GM18498 (cell line): ENCODE measurements around the gene TATDN2.
"Not testable (repeated sequence)": the region's sequence is repeated elsewhere in the genome, so short reads cannot be mapped to it uniquely, and the experiment has no call there.

Experiments used
- ATAC-seq: cut with Tn5 transposase; IDR thresholded peaks from one replicate; pipeline ENCODE4 v1.9.1; 2021; ENCODE audit warnings: mild to moderate bottlenecking, moderate library complexity; ENCODE audit not compliant: unreplicated experiment

Gene TATDN2

DNA sequence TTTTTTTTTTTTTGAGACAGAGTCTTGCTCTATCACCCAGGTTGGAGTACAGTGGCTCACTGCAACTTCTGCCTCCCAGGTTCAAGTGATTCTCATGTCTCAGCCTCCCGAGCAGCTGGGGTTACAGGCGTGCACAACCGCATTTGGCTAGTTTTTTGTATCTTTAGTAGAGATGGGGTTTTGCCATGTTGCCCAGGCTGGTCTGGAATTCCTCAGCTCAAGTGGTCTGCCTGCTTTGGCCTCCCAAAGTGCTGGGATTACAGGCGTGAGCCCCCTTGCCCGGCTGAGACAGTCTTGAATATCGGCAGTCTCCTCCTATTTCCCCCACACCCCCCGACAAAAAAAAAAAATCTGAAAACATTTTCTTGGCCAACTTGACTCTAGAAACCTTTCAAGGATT, 18.7 kb downstream of the TATDN2 start:
- ATAC-seq, result not testable (repeated sequence)

DNA sequence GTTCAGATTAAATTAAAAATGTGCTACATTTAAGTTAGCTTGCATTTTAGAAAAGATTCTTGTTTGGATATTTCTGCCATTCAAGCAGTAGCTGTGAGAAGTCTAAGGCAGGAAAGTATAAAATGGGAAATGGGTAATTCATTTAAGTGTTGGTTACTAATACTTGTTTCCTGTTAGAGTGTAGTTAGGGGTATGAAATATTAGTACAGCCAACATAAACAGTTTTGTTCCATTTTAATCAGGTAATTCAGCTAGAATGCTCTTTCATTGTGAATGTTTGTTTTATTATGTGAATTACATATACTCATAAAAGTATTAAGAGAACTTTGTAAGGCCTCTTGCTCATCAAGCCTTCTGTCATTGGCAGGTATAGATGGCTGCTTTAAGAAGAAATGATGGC, 19.9 kb downstream of the TATDN2 start:
- no peak for ATAC-seq

DNA sequence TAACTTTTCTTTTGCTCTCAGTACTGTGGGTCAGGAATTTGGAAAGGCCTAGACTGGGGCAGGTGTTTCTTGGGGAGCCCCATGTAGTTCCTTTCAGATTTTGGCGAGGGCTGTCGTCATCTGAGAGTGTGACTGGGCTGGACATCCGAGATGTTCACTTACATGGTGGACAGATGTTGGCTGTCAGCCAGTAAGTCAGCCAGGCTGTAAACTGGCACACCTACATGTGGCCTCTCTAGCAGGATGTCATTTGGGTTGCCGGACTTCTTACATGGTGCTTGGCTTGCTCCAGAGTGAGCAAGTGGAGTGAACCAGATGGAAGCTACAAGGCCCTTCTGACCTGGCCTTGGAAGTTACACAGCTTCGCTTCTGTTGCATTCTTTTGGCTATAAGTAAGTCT, 20.7 kb downstream of the TATDN2 start:
- no peak for ATAC-seq

- ATAC-seq, result no peak
Measured at GRCh38 chr3:10269443-10269842, 21.2 kb downstream of the TATDN2 start.

DNA sequence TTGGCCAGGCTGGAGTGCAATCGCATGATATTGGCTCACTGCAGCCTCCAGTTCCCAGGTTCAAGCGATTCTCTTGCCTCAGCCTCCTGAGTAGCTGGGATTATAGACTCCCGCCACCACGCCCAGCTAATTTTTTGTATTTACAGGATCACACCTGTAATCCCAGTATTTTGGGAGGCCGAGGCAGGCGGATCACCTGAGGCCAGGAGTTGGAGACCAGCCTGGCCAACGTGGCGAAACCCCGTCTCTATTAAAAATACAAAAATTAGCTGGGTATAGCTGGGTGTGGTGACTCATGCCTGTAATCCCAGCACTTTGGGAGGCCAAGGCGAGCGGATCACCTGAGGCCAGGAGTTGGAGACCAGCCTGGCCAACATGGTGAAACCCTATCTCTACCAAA, 24.2 kb downstream of the TATDN2 start:
- ATAC-seq, result not testable (repeated sequence)

GRCh38 chr3:10272977-10273376, 24.7 kb downstream of the TATDN2 start:
- ATAC-seq, result no peak

DNA sequence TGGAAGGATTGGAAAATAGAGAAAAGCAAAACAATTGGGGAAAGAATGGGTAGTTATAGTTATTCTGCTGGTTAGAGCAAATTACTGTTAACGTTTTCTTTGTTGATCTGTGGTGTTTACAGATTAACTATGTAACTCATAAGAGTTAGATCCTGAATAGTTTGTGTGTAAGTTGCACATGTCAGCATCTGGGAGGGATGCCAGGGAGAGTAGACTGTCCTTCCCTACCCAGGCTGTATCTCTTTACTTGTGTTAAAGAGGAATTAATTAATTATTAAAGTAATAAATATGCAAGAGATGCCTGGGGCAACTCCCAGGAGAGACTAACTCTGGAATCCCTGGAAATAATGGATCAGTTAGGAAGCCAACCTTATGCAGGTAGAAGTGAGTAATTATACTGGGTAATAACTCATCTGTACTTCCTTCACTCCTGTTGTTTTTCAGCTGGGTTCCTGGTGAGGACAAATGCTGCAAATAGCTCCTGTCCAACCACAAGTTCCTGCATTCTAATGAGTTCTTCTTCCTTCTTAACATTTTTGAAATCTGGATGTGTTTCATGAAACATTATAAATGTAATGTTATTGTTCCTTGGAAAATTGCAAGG, 25.5 kb downstream of the TATDN2 start:
- no peak for ATAC-seq

- no peak for ATAC-seq
Measured at GRCh38 chr3:10274601-10275000, 26.3 kb downstream of the TATDN2 start.

- no peak for ATAC-seq
Measured at GRCh38 chr3:10277115-10277625, 28.9 kb downstream of the TATDN2 start.

GRCh38 chr3:10278501-10278900, 30.2 kb downstream of the TATDN2 start:
- no peak for ATAC-seq

GRCh38 chr3:10279384-10280176, 31.3 kb downstream of the TATDN2 start:
- no peak for ATAC-seq

DNA sequence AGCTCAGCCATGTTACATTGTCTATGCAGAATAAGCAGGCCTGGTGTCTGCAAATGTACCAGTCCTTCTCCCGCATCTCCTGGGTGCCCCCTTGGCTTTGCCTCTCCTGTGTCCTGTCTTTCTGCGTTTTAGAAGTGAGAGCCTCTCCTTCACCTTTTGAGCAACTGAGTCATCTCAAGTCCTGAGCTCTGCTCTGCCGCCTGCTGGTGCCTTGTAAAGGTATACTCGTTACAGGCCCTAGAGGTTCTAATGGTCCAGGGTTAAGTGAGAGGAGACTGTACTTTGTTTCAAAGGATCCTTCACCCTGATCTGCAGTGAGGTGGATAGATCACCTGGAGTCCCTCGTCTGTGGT, 31.9 kb downstream of the TATDN2 start:
- ATAC-seq, result no peak

GRCh38 chr3:10280571-10280970, 32.3 kb downstream of the TATDN2 start:
- ATAC-seq, result no peak

DNA sequence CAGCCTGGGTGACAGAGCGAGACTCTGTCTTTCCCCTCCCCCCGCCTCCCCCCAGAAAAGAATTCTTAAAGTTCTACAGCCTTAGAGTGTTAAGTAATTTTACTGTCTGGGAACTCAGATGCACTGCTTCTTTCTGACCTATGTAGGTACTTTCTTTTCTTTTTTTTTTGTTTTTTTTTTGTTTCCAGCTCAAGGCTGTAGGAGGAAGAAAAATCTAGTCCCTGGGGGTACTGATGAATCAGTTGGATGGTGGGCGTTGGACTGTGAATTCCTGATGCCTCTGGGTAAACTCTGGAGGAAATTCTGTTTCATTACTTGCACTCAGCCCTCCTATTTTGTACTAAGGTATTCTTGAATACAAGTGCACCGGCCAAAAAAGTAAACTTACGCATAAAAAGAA, 33.7 kb downstream of the TATDN2 start:
- ATAC-seq, result no peak

- ATAC-seq, result no peak
Measured at GRCh38 chr3:10283638-10284037, 35.4 kb downstream of the TATDN2 start.

GRCh38 chr3:10284496-10284895, 36.2 kb downstream of the TATDN2 start:
- ATAC-seq, result no peak

- ATAC-seq, result no peak
Measured at GRCh38 chr3:10285272-10286132, 37.2 kb downstream of the TATDN2 start.

DNA sequence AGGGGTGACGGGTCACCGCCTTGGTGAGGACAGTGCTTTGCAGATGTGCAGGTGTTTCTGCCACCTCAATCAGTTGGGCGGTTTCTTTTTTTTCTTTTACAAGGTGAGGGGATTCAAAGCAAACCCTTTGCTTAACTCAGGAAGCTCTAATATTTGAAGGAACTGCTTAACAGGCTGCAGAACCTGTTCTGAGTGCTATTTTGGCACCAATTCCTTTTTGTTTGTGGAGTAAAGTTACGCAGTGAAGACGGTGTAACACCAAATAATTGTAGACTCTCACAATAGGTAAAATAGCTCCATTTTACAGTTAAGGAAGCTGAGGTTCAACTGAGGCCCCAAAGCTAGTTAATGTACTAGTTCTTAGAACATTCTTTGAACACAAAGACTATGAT, 37.9 kb downstream of the TATDN2 start:
- no peak for ATAC-seq

DNA sequence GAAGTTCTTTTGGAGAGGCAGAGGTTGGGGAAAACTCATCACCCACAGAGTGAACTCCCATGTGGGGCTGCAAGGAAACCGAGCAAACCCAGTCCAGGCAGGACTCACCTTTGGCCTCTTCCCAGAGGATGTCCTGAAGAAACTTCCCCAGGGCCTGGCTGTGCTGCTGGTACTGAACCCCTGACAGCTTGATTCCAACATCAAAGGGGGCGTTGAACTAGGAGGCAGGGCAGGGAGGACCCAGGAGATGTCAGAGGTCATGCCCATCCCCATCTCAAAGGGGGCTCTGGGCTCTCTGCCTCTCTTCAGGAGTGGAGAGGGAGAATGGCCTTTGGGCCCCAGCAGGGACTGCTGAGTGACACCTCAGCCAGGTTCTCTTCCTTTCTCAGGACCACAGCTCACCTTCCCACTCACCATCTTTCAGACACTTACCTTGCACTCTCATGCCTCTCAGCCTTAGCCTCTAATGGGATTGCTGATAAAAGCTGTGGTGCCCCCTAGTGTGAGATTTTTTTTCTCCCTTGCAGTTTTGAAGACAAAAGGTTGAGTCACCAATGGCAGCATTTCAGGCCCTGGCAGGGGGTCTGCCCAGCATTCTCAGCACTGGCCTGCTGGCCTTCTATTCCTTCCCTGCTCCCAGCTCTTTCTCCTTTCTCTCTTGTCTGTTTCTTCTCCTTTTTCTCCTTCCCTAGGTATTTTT, 38.5 kb downstream of the TATDN2 start:
- no peak for ATAC-seq

DNA sequence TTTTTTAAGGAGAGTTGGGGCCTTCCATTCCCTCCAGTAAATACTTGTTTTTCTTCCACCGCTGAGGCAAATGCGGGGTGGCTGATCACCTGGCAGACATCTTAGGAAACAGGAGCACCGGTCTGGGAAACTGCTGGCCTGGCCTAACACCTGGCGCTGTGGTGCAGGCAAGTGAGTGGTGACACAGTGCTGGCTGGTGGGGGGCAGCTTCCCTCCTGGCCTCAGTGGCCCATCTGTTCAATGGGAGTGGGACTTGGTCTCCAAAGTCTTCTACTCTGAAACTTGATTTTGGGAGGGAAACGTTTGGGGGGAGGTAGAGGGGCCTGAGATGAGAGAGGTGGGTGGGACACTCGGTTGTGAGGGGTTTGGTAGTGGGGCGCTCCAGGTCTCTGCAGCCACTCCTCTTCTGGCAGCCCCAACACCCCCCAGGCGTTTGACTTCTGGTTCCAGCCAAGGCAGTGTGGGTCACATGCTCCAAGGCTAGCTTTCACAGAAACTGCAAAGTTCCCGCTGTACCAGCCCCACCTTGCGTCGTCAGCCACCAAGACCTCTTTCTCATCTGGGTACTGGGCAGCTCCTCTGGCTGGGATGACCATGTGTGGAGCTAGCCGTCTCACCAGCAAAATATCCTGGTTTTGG, 39.8 kb downstream of the TATDN2 start:
- no peak for ATAC-seq

GRCh38 chr3:10288575-10288960, 40.3 kb downstream of the TATDN2 start:
- ATAC-seq, result no peak
